C4-2B (cell line): ENCODE data around the gene PRDX3.

ENCODE experiments used
- CTCF ChIP-seq: fragments of 450-650 bp; conservative IDR thresholded peaks from 2 replicates; pipeline ENCODE4 v1.5.1; 2017; ENCODE audit warnings: mild to moderate bottlenecking
- ZFX ChIP-seq: fragments of 450-650 bp; IDR thresholded peaks from 2 replicates; pipeline ENCODE4 v1.6.1; 2017

- TF ChIP-seq CTCF, result no peak
- no peak for TF ChIP-seq ZFX
These were observed 772 bp downstream of the PRDX3 start for GRCh38 chr10:119177708-119178371.
